WTC11 (cell line): Measurements from ENCODE around the gene ZKSCAN3.

ENCODE experiments used
- ATF2 ChIP-seq: sonication (generic); formaldehyde crosslinking; IDR thresholded peaks from 2 replicates; pipeline ENCODE4 v1.8.1; 2022; ENCODE audit warnings: low read depth, missing genetic modification reagents, borderline replicate concordance
- CTCF ChIP-seq: fragments of 200-600 bp; IDR thresholded peaks from 2 replicates; pipeline ENCODE4 v1.8.0; 2022; ENCODE audit warnings: antibody characterized with exemption
- NR2C2 ChIP-seq: sonication (generic); formaldehyde crosslinking; IDR thresholded peaks from 2 replicates; pipeline ENCODE4 v1.8.0; 2022; ENCODE audit warnings: mild to moderate bottlenecking, missing genetic modification reagents

- TF ChIP-seq CTCF (no peak), NR2C2 (CRISPR knock-in tag) (no peak), ATF2 (CRISPR knock-in tag) (no peak)
Observed at GRCh38 chr6:28378644-28379043, 28.9 kb downstream of the ZKSCAN3 start.
